GM10847 (cell line): ENCODE results near the gene PROM1.

Source experiments
- POLR2A ChIP-seq: IDR thresholded peaks from 2 replicates; pipeline ENCODE4 v1.6.1; 2011; ENCODE audit not compliant: insufficient read length; ENCODE audit errors: extremely low read depth

Gene PROM1

GRCh38 chr4:16029262-16029661 is 54.6 kb downstream of the PROM1 start:
- no peak for TF ChIP-seq POLR2A

- no peak for TF ChIP-seq POLR2A
Observed at GRCh38 chr4:16027626-16028025, 56.2 kb downstream of the PROM1 start.

- no peak for TF ChIP-seq POLR2A
Observed at GRCh38 chr4:16027114-16027513, 56.7 kb downstream of the PROM1 start.

GRCh38 chr4:16026160-16026761 is 57.6 kb downstream of the PROM1 start:
- no peak for TF ChIP-seq POLR2A

- TF ChIP-seq POLR2A: no peak
Observed at GRCh38 chr4:16025268-16025667, 58.6 kb downstream of the PROM1 start.

GRCh38 chr4:16023776-16024408 is 59.9 kb downstream of the PROM1 start:
- TF ChIP-seq POLR2A: no peak

GRCh38 chr4:16021804-16022560 is 61.8 kb downstream of the PROM1 start:
- TF ChIP-seq POLR2A: no peak

GRCh38 chr4:16019649-16020048 is 64.2 kb downstream of the PROM1 start:
- no peak for TF ChIP-seq POLR2A

GRCh38 chr4:16018841-16019240 is 65.0 kb downstream of the PROM1 start:
- TF ChIP-seq POLR2A: no peak

GRCh38 chr4:16018061-16018676 is 65.7 kb downstream of the PROM1 start:
- no peak for TF ChIP-seq POLR2A

GRCh38 chr4:16016536-16016935 is 67.3 kb downstream of the PROM1 start:
- no peak for TF ChIP-seq POLR2A

GRCh38 chr4:16011173-16011572 is 72.7 kb downstream of the PROM1 start:
- no peak for TF ChIP-seq POLR2A

GRCh38 chr4:16009153-16009552 is 74.7 kb downstream of the PROM1 start:
- TF ChIP-seq POLR2A: no peak

- no peak for TF ChIP-seq POLR2A
Observed at GRCh38 chr4:16007471-16008095, 76.2 kb downstream of the PROM1 start.

GRCh38 chr4:16006771-16007446 is 76.9 kb downstream of the PROM1 start:
- no peak for TF ChIP-seq POLR2A

- no peak for TF ChIP-seq POLR2A
Observed at GRCh38 chr4:16005676-16006075, 78.1 kb downstream of the PROM1 start.

GRCh38 chr4:16001484-16001858 is 82.4 kb downstream of the PROM1 start:
- no peak for TF ChIP-seq POLR2A
